Small intestine (tissue), 7 donors: ENCODE results near the gene PSME3IP1. TPM values are rescaled to one million over a fixed set of nuclear protein-coding genes. Genes with fewer than 3 reads are reported as not detected.

Experiments used
- DNase-seq, 2 donors: peaks; one replicate each; pipeline versions ENCODE4 v3.0.0 to v3.0.0-alpha.2; 2013
- FAIRE-seq: peaks from 2 replicates; lab custom pipeline; 2012; peaks lifted over from hg19 to GRCh38; lab: Jason Lieb, UNC
- H3K27ac ChIP-seq, 3 donors: one replicate each; pipeline ENCODE4 v1.5.1; 2013; ENCODE audit warnings: low read length in 2 of 3, mild to moderate bottlenecking in 2 of 3, control low read depth in 1 of 3, inconsistent platforms in 1 of 3, low read depth in 1 of 3, moderate library complexity in 1 of 3
- H3K27me3 ChIP-seq, 3 donors: one replicate each; pipeline ENCODE4 v1.6.1; 2013; ENCODE audit warnings: low read length in 3 of 3, inconsistent platforms in 1 of 3; ENCODE audit not compliant: control insufficient read depth in 3 of 3, insufficient read depth in 3 of 3
- H3K36me3 ChIP-seq, 3 donors: one replicate each; pipeline ENCODE4 v1.6.1; 2013; ENCODE audit warnings: low read length in 3 of 3, inconsistent platforms in 1 of 3, low read depth in 1 of 3, mild to moderate bottlenecking in 1 of 3, moderate library complexity in 1 of 3; ENCODE audit not compliant: control insufficient read depth in 3 of 3, insufficient read depth in 2 of 3
- H3K4me1 ChIP-seq, 3 donors: one replicate each; pipeline ENCODE4 v1.6.1; 2013; ENCODE audit warnings: low read length in 2 of 3, inconsistent platforms in 1 of 3, low read depth in 1 of 3, mild to moderate bottlenecking in 1 of 3, moderate library complexity in 1 of 3; ENCODE audit not compliant: control insufficient read depth in 3 of 3, insufficient read depth in 2 of 3
- H3K4me3 ChIP-seq, 3 donors: one replicate each; pipeline ENCODE4 v1.5.1; 2013; ENCODE audit warnings: low read length in 3 of 3, control low read depth in 1 of 3, inconsistent platforms in 1 of 3, low read depth in 1 of 3, mild to moderate bottlenecking in 1 of 3, moderate library complexity in 1 of 3
- H3K9me3 ChIP-seq, 2 donors: one replicate each; pipeline ENCODE4 v1.6.1; 2013; ENCODE audit warnings: low read depth in 1 of 2, low read length in 1 of 2; ENCODE audit not compliant: control insufficient read depth in 2 of 2, insufficient read depth in 1 of 2
- WGBS, 3 donors: extraction: QIAGEN DNeasy Blood & Tissue Kit; methylation state at CpG; one replicate each; pipeline ENCODE4 v1.1.7; 2013; 5-methylcytosine and 5-hydroxymethylcytosine counted together
- polyA plus RNA-seq, 4 donors: library from polyadenylated mRNA; stranded (reverse) in 3 of 4; unstranded in 1 of 4; fragments of 200-250 nt in 3 of 4; fragments of 120-200 nt in 1 of 4; gene quantifications; one replicate each; pipeline versions ENCODE4 v1.2.1 to v1.2.3, GENCODE V29; 2013
- donor health status: healthy with polysubstance abuse.
- donor health status: control.
- donor health status: control.
- donor health status: Bipolar disorder and iron deficiency.
- donor health status: healthy.

Gene PSME3IP1
- polyA plus RNA-seq, 4 donors = 60.8 to 93.4 (median 70.6) TPM

DNA sequence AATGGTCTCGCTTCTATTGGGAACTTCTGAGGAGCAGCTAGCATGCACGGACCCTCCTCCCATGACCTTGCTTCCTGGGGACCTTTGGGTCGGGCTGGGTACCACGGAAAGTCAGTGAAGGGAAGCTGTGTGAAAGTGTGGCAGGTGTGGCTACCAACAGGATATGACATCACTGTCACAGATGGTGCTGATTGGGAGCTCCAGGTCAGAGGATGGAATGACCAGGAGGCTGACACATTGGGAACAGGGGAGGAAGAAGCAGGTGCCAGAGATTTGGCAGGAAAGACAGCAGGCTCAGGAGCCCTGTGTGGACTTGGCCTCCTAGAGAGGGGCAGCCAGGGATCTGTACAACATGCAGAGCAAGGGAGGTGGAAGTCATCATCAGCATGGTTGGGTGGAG is 59.4 kb downstream of the PSME3IP1 start:
- DNase-seq (no peak), FAIRE-seq (no peak)
- Histone ChIP-seq H3K36me3 (peaks cover 0 to 49% (median 0%) of the 10 kb centered on the region in 3 donors), H3K27ac (no peak overlapping the region), H3K4me3 (no peak overlapping the region), H3K4me1 (peaks cover 0 to 6% (median 0%) of the 10 kb centered on the region in 3 donors), H3K27me3 (no peaks in the 10 kb centered on the region), H3K9me3 (no peaks in the 10 kb centered on the region)
- 78 to 92% (median 85%) methylated on average over 4 of the region's 4 CpGs for whole genome bisulfite sequencing, 3 donors

- FAIRE-seq = no peak
- Histone ChIP-seq H3K9me3 (no peaks in the 10 kb centered on the region), H3K36me3 (peaks cover 0 to 49% (median 0%) of the 10 kb centered on the region in 3 donors), H3K27me3 (no peaks in the 10 kb centered on the region), H3K27ac (no peak overlapping the region), H3K4me3 (no peak overlapping the region), H3K4me1 (peaks cover 0 to 4% (median 0%) of the 10 kb centered on the region in 3 donors)
- 96 to 99% (median 96%) methylated on average over 4 of the region's 4 CpGs for WGBS, 3 donors
- no peak for DNase-seq
Observed at GRCh38 chr16:57125969-57126368, 59.9 kb downstream of the PSME3IP1 start.

DNA sequence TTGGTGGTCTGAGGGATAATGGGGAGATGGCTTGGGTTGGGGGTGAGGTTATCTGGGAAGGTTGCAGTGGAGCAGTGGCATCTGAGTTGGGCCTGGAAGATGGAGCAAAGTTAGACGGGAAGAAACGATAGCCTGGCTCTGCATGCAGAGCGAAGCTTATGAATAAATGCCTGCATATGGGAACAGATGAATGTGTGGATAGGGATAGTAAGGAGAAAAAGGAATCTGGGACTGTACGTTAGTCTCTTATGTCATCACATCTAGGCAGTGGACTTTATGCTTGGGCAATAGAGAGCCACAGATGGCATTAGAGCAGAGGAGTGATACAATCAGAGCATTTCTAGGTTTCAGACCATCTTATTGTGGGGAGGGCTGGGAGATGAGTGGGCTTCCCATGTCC is 60.5 kb downstream of the PSME3IP1 start:
- Histone ChIP-seq H3K4me1 (peaks cover 0 to 4% (median 0%) of the 10 kb centered on the region in 3 donors), H3K27ac (no peak overlapping the region), H3K9me3 (no peaks in the 10 kb centered on the region), H3K27me3 (no peaks in the 10 kb centered on the region), H3K36me3 (peaks cover 0 to 47% (median 0%) of the 10 kb centered on the region in 3 donors), H3K4me3 (no peak overlapping the region)
- DNase-seq (no peak), FAIRE-seq (no peak)
- WGBS, 3 donors = 93 to 95% (median 94%) methylated on average over 4 of the region's 4 CpGs

DNA sequence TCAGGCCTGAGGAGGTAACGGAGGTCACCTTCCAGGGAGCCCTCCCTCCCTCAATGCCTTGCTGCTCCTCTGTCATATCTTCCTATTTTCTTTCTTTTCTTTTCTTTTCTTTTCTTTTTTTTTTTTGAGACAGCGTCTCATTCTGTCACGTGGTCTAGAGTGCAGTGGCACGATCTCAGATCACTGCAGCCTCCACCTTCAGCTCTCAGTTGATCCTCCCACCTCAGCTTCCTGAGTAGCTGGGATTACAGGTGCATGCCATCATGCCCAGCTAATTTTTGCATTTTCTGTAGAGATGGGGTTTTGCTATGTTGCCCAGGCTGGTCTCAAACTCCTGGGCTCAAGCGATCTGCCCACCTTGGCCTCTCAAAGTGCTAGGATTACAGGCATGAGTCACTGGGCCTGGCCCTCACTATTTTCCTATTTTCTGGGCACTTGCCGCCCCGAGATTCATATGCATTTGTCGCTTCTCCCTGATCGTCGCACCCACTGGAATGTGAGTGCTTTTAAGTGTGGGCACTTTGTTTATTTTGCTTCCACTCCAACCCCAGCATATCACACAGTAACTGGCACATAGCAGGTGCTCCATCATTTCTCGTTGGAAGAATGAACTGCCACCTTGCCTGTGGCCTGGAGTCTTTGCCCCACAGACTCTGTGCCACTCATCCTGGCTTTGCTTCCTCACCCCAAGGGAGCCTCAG is 61.7 kb downstream of the PSME3IP1 start:
- 75 to 83% (median 78%) methylated on average over 11 of the region's 11 CpGs for WGBS, 3 donors
- FAIRE-seq = no peak
- H3K36me3 ChIP-seq = peaks cover 0 to 49% (median 0%) of the 10 kb centered on the region in 3 donors

DNA sequence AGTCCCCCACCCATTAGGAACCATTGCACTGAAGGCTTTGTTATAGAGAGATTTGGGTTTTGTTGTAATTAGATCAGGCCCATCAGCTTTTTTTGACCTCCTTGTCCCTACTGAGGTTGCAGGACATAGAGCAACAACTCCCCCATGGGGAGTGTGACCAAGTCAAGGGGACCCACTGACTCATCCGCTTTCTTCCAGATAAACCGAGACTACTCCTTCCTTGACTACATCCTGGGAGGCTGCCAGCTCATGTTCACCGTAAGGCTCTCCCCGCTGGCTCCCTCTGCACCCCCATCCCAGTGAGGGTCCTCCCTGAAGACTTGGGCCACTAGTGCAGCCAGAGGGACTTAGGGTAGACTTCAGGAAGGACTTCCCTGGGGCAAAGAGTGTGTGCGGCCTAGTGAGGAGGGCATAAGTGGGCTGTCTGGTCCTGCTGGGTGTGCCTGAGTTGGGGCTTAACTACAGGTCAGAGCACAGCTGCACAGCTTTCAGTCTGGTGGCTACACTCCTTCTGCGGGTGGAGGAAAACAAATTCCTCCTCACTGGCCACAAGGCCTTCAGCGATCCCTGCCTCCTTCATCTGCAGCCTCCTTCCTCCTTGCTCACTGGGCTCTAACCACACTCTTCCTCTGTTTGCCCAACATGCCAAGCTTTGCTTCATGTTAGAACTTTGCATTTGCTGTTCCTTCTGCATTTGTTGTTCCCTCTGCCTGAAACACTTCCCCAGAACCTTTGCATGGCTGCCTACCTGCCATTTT is 62.4 kb downstream of the PSME3IP1 start:
- FAIRE-seq = no peak
- H3K27me3 ChIP-seq = no peaks in the 10 kb centered on the region
- H3K36me3 ChIP-seq = peaks cover 0 to 48% (median 0%) of the 10 kb centered on the region in 3 donors
- WGBS, 3 donors = 89 to 95% (median 93%) methylated on average over 7 of the region's 7 CpGs
- H3K9me3 ChIP-seq = no peaks in the 10 kb centered on the region
- no peak for DNase-seq
- no peak overlapping the region for H3K27ac ChIP-seq
- H3K4me3 ChIP-seq = no peak overlapping the region
- H3K4me1 ChIP-seq = peaks cover 0 to 4% (median 0%) of the 10 kb centered on the region in 3 donors

More for the DNA sequence above, 61.7 kb downstream of the PSME3IP1 start:
- no peak for DNase-seq
- Histone ChIP-seq H3K9me3 (no peaks in the 10 kb centered on the region), H3K4me3 (no peak overlapping the region), H3K27me3 (no peaks in the 10 kb centered on the region), H3K4me1 (peaks cover 0 to 4% (median 0%) of the 10 kb centered on the region in 3 donors), H3K27ac (no peak overlapping the region)

- Histone ChIP-seq H3K36me3 (peaks cover 0 to 67% (median 0%) of the 10 kb centered on the region in 3 donors), H3K4me1 (peaks cover 0 to 8% (median 0%) of the 10 kb centered on the region in 3 donors), H3K4me3 (no peak overlapping the region), H3K27me3 (no peaks in the 10 kb centered on the region), H3K9me3 (no peaks in the 10 kb centered on the region), H3K27ac (no peak overlapping the region)
- 91 to 98% (median 96%) methylated on average over 2 of the region's 2 CpGs for WGBS, 3 donors
- DNase-seq (no peak), FAIRE-seq (no peak)
Observed at GRCh38 chr16:57118461-57119084, 67.3 kb downstream of the PSME3IP1 start.

DNA sequence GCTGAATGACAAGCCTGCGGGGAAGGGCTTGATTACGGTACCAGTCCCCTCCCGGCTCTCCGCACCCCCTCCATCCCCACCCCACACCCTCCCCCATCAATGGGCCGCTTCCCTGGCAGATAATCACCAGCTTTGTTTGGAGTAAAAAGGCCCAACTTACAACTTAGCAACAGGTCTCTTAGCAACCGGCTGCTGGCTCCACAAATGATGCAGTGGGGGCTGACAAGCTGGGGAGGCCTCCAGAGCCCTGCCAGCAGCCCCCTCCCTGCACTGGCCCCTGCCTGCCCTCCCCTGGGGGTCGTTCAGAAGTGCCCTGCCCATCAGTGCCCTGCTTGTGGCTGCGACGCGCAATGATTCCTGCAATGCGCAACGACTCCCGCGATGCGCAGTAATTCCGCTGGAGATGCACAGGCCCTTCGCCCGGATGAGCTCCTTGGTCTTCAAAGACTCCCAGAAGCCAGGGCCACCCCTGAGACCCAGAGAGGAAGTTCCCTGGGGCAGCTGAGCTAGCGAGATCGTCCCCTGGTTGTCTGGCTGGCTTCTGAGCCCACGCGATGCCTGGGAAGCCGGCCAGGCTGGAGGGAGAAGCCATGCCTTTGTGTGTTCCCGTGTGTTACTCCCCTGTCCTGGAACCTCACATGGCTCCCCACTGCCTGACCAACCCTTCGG is 70.2 kb downstream of the PSME3IP1 start:
- peaks cover 0 to 60% (median 0%) of the 10 kb centered on the region in 3 donors for H3K36me3 ChIP-seq
- DNase-seq (peak in 1 of 2 donors; percentile 31), FAIRE-seq (no peak)
- peaks cover 0 to 8% (median 0%) of the 10 kb centered on the region in 3 donors for H3K4me1 ChIP-seq
- no peaks in the 10 kb centered on the region for H3K27me3 ChIP-seq
- H3K9me3 ChIP-seq = no peaks in the 10 kb centered on the region
- H3K4me3 ChIP-seq = no peak overlapping the region
- WGBS, 3 donors = 72 to 78% (median 75%) methylated on average over 24 to 25 of the region's 25 CpGs
- H3K27ac ChIP-seq = peak overlapping the region in 1 of 3 donors; percentile 58

GRCh38 chr16:57115168-57115513 is 70.7 kb downstream of the PSME3IP1 start:
- Histone ChIP-seq H3K36me3 (peaks cover 0 to 63% (median 0%) of the 10 kb centered on the region in 3 donors), H3K9me3 (no peaks in the 10 kb centered on the region), H3K4me1 (peaks cover 0 to 8% (median 0%) of the 10 kb centered on the region in 3 donors), H3K27ac (peak overlapping the region in 1 of 3 donors; percentile 58), H3K27me3 (no peaks in the 10 kb centered on the region), H3K4me3 (no peak overlapping the region)
- no peak for FAIRE-seq
- no peak for DNase-seq
- 64 to 85% (median 83%) methylated on average over 8 to 10 of the region's 10 CpGs for WGBS, 3 donors
